ENCODE results near the gene C5AR2. TPM values are rescaled to one million over a fixed set of nuclear protein-coding genes. Genes with fewer than 3 reads are reported as not detected.

The C5AR2 gene
- total RNA-seq, 1 donor from 2014 or later: 3.5 TPM

DNA sequence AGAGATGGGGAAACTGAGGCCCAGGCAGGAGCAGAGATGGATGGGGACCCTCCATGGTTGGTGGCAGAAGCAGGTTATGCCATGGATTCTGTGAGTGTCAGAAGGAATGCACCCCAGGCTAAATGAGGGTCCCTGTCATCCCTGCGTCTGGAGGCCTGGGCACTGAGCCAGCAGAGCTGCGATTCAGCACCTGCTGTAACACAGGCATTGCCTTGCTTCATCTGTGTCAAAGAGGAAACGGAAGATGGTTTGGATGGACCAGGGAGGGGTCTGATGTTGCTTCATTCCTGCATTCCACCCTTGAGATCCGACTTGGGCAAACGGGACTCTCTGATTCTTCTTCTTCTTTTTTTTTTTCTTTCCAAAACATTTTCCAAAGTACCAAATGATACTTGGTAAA is 21.2 kb upstream of the C5AR2 start:
- peak; percentile 40 for ATAC-seq
- no peaks in the 10 kb centered on the region for H3K27me3 ChIP-seq
- TF ChIP-seq, protein P1, sequence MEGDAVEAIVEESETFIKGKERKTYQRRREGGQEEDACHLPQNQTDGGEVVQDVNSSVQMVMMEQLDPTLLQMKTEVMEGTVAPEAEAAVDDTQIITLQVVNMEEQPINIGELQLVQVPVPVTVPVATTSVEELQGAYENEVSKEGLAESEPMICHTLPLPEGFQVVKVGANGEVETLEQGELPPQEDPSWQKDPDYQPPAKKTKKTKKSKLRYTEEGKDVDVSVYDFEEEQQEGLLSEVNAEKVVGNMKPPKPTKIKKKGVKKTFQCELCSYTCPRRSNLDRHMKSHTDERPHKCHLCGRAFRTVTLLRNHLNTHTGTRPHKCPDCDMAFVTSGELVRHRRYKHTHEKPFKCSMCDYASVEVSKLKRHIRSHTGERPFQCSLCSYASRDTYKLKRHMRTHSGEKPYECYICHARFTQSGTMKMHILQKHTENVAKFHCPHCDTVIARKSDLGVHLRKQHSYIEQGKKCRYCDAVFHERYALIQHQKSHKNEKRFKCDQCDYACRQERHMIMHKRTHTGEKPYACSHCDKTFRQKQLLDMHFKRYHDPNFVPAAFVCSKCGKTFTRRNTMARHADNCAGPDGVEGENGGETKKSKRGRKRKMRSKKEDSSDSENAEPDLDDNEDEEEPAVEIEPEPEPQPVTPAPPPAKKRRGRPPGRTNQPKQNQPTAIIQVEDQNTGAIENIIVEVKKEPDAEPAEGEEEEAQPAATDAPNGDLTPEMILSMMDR (IDR thresholded peaks at IDR 0.05): no peak
- intact Hi-C loops (cut with DNase I): no loop called here
- DNase-seq: peak; percentile 79
- peak overlapping the region; percentile 34 for H3K4me3 ChIP-seq
- H3K4me1 ChIP-seq: peaks cover 5% of the 10 kb centered on the region
- H3K9me3 ChIP-seq: no peaks in the 10 kb centered on the region
- no peaks in the 10 kb centered on the region for H3K36me3 ChIP-seq
- H3K27ac ChIP-seq: peak overlapping the region; percentile 55

DNA sequence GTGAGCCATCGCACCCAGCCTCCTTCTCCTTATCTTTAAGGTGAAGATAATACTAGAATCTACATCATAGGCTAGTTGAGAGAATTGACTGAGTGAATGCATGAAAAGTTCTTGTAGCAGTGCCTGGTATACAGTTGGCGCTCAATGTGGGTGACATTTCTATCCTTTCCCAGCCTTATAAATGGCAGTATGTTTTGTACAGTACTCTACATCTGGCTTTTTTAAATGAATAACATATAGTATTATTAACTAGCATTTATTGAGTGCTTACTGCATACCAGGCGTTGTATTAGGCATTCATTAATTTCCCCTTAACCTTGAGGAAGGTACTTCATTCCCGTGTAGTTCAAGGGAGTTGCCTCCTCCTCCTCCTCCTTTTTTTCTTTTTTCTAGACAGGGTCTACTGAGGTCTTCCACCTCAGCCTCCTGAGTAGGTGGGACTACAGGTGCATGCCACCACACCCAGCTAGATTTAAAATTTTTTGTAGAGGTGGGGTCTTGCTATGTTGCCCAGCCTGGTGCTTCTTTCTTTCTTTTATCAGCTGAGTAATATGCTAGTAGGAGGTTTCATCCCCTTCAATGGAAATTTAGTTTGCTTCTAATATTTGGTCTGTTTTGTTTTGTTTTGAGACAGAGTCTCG is 19.5 kb upstream of the C5AR2 start:
- no peak for DNase-seq
- Histone ChIP-seq H3K4me3 (peak overlapping the region; percentile 34), H3K9me3 (no peaks in the 10 kb centered on the region), H3K27me3 (no peaks in the 10 kb centered on the region), H3K4me1 (peaks cover 5% of the 10 kb centered on the region), H3K36me3 (no peaks in the 10 kb centered on the region), H3K27ac (no peak overlapping the region)
- TF ChIP-seq, protein P1 (IDR thresholded peaks at IDR 0.05): no peak
- ATAC-seq: no peak
- intact Hi-C loops (cut with DNase I): no loop called here

DNA sequence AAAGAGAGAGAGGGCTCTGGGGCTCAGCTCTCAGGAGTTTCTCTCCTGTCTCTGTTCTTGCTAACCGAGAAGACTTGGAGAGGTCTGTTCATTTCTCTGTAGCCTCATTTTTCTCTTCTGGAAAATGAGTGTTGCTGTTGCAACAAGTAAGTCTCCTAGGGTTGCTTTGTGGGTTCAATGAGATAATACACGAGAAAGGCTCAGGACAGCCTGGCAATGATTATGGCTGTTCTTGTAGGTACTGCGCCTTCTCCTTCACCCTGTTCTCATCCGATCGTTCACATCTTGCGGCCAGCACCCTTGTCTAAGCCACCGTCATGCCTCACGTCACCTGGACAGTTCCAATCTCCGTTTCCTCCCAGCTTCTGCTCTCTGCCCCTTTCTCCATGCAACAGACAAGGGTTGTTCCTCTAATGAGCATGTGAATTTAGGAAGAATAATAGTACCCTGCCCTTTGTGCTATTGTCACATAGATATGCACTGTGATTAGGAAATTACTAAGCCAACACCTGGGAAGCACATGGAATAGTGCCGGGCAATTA is 18.1 kb upstream of the C5AR2 start:
- ATAC-seq (peak; percentile 3), DNase-seq (no peak)
- TF ChIP-seq, protein P1 (IDR thresholded peaks at IDR 0.05): no peak
- Histone ChIP-seq H3K4me1 (peaks cover 4% of the 10 kb centered on the region), H3K4me3 (no peak overlapping the region), H3K27ac (no peak overlapping the region), H3K27me3 (no peaks in the 10 kb centered on the region), H3K9me3 (no peaks in the 10 kb centered on the region), H3K36me3 (no peaks in the 10 kb centered on the region)
- intact Hi-C loops (cut with DNase I): no loop called here

DNA sequence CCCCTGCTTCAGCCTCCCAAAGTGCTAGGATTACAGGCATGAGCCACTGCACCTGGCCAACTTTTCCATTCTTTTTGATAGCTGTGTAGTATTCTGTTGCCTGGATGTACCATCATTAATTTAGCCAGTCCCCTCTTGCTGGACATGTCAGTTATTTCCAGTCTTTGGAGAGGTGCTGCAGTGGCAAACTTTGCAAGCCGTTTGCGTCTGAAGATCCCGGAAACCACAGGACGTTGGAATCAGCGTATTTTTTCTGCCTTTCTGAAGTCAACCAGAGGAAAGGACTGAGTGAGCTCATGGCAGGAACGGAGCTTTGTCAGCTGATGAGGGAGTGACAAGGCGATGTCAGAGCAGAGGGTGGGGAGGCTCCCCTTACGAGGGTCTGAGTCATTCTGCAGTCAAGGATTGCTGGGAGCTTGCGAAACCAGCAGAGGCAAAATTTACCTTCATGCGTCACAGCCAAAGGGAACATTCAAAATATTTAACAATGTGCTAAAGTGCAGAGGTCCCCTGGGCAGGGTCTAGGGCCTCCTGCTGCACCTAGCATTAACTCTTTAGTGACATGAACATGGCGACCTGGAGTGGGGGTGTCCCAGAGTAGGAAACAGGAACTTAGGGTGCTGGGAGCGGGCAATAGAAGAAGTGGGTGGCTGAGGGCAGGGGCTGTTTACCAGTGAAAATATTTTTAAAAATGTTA is 16.7 kb upstream of the C5AR2 start:
- Histone ChIP-seq H3K9me3 (no peaks in the 10 kb centered on the region), H3K27ac (peak overlapping the region; percentile 55), H3K4me1 (no peaks in the 10 kb centered on the region), H3K4me3 (no peak overlapping the region), H3K36me3 (no peaks in the 10 kb centered on the region), H3K27me3 (peaks cover 4% of the 10 kb centered on the region)
- intact Hi-C loops (cut with DNase I): no loop called here
- TF ChIP-seq, protein P1 (IDR thresholded peaks at IDR 0.05): no peak
- DNase-seq (peak; percentile 80), ATAC-seq (peak; percentile 95)

DNA sequence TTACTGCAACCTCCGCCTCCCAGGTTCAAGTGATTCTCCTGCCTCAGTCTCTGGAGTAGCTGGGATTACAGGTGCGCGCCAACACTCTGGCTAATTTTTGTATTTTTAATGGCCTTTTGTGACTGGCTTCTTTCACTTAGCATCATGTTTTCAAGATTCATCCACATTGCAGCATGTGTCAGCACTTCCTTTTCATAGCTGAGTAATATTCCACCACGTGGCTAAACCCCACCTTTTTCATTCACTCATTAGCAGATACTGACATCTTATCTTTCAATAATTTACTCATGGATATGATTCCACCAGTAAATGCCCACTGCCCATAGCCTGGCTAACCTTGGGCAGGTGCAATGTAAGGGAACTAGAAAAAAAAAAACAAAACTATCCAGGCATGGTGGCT is 15.5 kb upstream of the C5AR2 start:
- TF ChIP-seq, protein P1 (IDR thresholded peaks at IDR 0.05): no peak
- intact Hi-C loops (cut with DNase I): no loop called here
- no peak for ATAC-seq
- DNase-seq: no peak
- Histone ChIP-seq H3K4me1 (no peaks in the 10 kb centered on the region), H3K36me3 (no peaks in the 10 kb centered on the region), H3K4me3 (no peak overlapping the region), H3K27me3 (peaks cover 5% of the 10 kb centered on the region), H3K9me3 (no peaks in the 10 kb centered on the region), H3K27ac (no peak overlapping the region)
